ENCODE data around the gene KCNAB2. TPM values are rescaled to one million over a fixed set of nuclear protein-coding genes. Genes with fewer than 3 reads are reported as not detected.
"Not testable (repeated sequence)": the region's sequence is repeated elsewhere in the genome, so short reads cannot be mapped to it uniquely, and the experiment has no call there.

Gene KCNAB2
- total RNA-seq, 1 donor from 2014 or later, result 2.7 TPM

DNA sequence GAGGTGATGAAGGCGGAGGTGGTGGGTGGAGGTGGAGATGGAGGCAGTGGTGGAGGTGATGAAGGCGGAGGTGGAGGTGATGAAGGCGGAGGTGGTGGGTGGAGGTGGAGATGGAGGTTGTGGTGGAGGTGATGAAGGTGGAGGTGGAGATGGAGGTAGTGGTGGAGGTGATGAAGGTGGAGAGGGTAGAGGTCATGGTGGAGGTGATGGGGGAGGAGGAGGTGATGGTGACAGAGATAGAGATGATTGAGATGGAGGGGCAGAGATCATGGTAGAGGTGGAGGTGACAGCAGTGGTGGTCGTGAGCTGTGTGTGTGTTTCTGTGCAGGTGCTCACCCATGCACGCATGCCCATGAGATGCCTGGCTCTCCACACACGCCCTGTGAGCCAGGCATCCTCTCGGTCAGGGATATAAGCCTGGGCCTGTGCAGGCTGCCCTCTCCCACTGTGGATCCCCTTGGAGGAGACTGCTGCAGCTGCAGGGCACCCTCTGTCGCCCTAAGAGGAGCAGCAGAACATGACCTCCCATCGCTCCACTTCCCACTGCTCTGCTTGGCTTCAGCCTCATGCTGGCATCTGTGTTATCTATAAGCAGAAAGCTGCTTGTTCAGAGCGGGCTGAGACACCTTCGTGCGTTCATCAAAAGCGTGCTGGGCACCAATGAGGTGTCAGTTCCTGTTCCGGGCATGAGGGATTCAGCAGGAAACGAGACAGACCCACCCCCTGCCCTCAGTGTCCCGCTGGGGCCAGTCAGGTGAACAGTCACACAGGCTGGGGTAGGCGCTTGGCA lies 33.0 kb upstream of the KCNAB2 start:
- no peak for DNase-seq (ENCODE audit: low read depth)
- H3K27me3 ChIP-seq (ENCODE audit: control insufficient read depth, insufficient read depth, low read length), result peaks cover 5% of the 10 kb centered on the region
- TF ChIP-seq, protein P1, sequence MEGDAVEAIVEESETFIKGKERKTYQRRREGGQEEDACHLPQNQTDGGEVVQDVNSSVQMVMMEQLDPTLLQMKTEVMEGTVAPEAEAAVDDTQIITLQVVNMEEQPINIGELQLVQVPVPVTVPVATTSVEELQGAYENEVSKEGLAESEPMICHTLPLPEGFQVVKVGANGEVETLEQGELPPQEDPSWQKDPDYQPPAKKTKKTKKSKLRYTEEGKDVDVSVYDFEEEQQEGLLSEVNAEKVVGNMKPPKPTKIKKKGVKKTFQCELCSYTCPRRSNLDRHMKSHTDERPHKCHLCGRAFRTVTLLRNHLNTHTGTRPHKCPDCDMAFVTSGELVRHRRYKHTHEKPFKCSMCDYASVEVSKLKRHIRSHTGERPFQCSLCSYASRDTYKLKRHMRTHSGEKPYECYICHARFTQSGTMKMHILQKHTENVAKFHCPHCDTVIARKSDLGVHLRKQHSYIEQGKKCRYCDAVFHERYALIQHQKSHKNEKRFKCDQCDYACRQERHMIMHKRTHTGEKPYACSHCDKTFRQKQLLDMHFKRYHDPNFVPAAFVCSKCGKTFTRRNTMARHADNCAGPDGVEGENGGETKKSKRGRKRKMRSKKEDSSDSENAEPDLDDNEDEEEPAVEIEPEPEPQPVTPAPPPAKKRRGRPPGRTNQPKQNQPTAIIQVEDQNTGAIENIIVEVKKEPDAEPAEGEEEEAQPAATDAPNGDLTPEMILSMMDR (IDR thresholded peaks at IDR 0.05; ENCODE audit: insufficient read depth, low read length, poor library complexity, severe bottlenecking), result no peak
- H3K36me3 ChIP-seq (ENCODE audit: control insufficient read depth, insufficient read depth, low read length), result no peaks in the 10 kb centered on the region
- H3K4me3 ChIP-seq (ENCODE audit: low read depth, low read length), result no peak overlapping the region

DNA sequence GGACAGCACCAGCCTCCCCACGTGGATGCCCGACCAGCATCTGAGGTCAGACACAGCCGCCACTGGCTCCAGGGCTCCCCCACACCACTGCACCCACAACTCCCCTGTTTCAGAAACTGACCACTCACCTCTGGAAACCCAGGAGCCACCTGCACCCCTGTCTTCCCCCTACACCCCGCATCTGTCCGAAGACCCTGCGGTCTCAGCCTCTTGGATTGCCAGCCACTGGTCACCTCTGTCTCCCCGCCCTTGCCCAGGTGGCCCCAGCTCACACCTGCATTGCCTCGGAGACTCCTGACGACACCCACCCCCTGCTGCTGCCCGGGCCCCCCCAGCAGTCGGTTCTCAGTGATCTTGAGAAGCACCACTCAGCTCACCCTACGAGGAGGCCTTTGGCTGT lies 32.2 kb upstream of the KCNAB2 start:
- H3K4me3 ChIP-seq (ENCODE audit: low read depth, low read length), result no peak overlapping the region
- TF ChIP-seq, protein P1 (IDR thresholded peaks at IDR 0.05; ENCODE audit: insufficient read depth, low read length, poor library complexity, severe bottlenecking), result no peak
- peaks cover 2% of the 10 kb centered on the region for H3K27me3 ChIP-seq (ENCODE audit: control insufficient read depth, insufficient read depth, low read length)
- DNase-seq (ENCODE audit: low read depth), result no peak
- no peaks in the 10 kb centered on the region for H3K36me3 ChIP-seq (ENCODE audit: control insufficient read depth, insufficient read depth, low read length)

DNA sequence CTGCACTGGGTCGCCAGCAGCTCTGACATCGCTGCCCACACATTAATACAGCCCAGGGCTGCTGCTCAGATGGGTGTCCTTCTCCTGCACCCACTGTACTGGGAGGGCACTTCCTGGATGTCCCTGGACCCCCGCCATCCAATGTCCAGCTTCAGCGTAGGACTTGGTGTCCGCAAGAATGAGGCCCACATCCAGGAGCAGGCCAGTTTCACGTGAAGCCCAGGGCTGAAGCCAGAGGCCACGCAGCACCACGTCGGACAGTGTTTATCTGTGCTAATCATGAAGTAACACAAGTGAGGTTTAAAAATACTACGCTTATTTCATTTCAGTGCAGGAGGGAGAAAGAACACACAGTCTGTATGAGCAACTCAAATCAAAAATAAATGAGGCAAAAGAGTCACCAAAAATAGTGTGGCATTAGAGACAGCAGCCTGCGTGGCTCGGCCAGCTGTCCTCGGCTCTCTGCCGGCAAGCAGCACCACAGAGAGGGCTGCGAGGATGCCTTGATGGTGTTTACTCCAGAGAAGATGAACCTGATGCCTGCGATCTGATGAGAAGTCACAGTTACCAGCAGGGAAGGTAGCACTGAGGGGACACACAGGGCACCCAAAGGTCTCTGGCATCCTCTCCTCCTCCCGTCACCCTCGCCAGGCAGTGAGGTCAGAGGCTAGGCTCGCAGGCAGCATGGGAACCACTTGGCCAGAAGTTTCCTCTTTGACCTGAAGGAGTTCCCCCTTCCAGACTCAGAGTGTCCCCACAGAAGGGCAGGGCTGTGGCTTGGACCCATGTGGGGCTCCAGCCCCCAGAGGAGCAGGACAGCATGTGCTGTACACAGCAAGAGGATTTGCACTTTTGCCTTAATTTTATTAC lies 31.3 kb upstream of the KCNAB2 start:
- no peaks in the 10 kb centered on the region for H3K36me3 ChIP-seq (ENCODE audit: control insufficient read depth, insufficient read depth, low read length)
- DNase-seq (ENCODE audit: low read depth), result no peak
- peaks cover 2% of the 10 kb centered on the region for H3K27me3 ChIP-seq (ENCODE audit: control insufficient read depth, insufficient read depth, low read length)
- no peak overlapping the region for H3K4me3 ChIP-seq (ENCODE audit: low read depth, low read length)
- TF ChIP-seq, protein P1 (IDR thresholded peaks at IDR 0.05; ENCODE audit: insufficient read depth, low read length, poor library complexity, severe bottlenecking), result no peak

DNA sequence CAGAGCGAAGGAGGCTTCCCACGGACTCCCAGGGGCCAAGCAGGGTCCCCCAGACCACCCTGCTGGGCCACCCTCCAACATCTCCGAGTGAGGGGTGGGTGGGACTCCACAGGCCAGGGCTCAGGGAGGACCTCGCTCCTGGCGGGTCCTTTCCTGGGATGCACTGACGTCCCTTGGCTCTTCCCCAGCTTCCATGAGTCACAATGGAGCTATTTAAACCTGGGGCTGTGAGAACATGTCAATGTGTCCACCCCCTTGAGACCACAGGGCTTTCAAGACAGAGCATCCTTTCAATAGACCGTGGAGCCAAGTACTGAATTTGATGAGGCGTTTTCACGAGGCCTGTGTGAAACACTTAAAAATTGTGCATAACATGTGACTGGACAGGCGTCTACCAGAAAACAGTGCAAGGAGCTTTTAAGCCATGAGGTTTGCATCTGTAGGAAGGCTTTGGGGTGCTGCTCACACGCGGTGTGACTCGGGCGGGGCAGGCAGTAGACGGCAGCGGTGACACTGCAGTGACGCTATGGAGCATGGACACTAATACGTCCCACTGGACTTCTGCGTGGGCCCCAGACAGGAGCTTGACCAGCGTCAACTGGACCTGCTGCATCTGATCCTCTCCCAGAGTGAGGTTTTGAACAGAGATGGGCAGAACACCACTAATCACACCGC lies 29.4 kb upstream of the KCNAB2 start:
- TF ChIP-seq, protein P1 (IDR thresholded peaks at IDR 0.05; ENCODE audit: insufficient read depth, low read length, poor library complexity, severe bottlenecking), result no peak
- no peaks in the 10 kb centered on the region for H3K36me3 ChIP-seq (ENCODE audit: control insufficient read depth, insufficient read depth, low read length)
- peak; percentile 19 for DNase-seq (ENCODE audit: low read depth)
- peaks cover 1% of the 10 kb centered on the region for H3K27me3 ChIP-seq (ENCODE audit: control insufficient read depth, insufficient read depth, low read length)
- no peak overlapping the region for H3K4me3 ChIP-seq (ENCODE audit: low read depth, low read length)

DNA sequence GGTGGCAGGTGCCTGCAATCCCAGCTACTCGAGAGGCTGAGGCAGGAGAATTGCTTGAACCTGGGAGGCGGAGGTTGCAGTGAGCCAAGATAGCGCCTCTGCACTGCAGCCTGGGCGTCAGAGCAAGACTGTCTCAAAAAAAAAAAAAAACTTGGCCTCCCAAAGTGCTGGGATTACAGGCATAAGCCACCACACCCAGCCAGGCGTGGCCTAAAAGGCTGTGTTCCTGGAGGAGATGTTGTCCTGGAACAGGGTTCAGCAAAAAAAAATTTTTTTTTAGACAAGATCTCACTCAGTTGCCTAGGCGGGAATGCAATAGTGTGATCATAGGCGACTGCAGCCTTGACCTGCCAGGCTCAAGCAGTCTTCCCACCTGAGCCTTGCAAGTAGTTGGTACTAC lies 28.0 kb upstream of the KCNAB2 start:
- H3K4me3 ChIP-seq (ENCODE audit: low read depth, low read length); H3K36me3 ChIP-seq (ENCODE audit: control insufficient read depth, insufficient read depth, low read length): not testable (repeated sequence)

More for the DNA sequence above, 28.0 kb upstream of the KCNAB2 start:
- H3K27me3 ChIP-seq (ENCODE audit: control insufficient read depth, insufficient read depth, low read length); DNase-seq (ENCODE audit: low read depth): not testable (repeated sequence)
